GM21825 (cell line): Measurements from ENCODE around the gene RPL38.

Source experiments
- ATAC-seq: cut with Tn5 transposase; IDR thresholded peaks from one replicate; pipeline ENCODE4 v1.9.1; 2021; ENCODE audit warnings: mild to moderate bottlenecking, moderate library complexity; ENCODE audit not compliant: unreplicated experiment

Gene RPL38

GRCh38 chr17:74206332-74206818 lies 2.9 kb downstream of the RPL38 start:
- ATAC-seq: no peak

DNA sequence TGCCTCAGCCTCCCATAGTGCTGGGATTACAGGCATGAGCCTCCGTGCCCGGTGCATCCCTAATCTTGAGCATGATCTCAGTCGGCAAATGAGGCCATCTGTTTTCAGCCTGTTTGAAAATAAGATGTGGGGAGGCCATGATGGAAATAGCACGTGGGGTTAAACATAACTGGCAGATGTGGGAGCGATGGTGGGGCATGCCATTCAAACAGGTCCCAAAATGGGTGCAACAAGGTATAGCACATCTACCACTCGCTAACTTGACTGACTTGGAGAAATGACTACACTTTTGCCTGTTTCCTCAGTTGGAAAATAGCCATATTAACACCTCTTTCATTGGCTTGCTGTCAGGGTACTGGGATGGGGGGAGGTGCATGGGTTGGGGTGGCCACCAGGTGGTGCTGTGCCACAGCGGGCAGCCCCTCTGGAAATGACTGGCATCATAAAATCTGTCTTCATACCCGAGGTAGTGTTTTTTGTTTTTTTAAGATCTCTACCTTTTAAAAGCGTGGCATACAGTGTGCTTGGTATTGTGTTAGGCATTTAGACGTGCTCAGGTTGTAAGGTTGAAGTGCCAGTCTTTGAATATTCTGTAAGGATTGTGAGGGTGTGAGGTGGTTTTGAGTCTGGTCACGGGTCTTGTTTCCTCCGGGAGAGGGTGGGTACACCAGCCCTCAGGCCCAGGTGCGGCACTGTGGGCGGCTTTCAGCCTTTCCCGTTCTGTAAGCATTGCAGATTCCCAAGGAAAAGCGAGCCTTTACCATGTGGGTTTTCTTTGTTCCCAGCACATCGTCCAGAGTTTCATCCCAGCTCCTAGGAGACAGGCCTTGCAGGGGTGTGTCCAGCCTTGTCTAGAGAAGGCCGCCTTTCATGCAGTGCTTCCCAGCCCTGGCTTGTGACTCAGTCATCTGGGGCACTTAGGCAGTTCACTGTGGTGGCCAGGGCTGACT lies 7.0 kb downstream of the RPL38 start:
- ATAC-seq: no peak

- no peak for ATAC-seq
Observed at GRCh38 chr17:74211141-74211911, 7.8 kb downstream of the RPL38 start.

DNA sequence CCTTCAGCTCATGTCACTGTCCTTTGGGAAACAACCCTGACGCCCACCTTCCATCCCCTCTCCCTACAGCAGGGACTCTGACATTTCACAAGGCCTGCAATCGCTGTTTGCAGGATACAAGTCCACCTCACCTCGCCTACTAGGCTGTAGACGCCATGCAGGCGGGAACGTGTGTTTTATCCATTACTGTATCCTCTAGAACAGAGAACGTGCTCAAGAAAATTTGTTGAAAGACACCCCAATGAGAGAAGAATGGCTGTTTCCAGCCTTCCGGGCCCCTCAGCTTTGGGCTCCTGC lies 8.4 kb downstream of the RPL38 start:
- ATAC-seq: no peak

DNA sequence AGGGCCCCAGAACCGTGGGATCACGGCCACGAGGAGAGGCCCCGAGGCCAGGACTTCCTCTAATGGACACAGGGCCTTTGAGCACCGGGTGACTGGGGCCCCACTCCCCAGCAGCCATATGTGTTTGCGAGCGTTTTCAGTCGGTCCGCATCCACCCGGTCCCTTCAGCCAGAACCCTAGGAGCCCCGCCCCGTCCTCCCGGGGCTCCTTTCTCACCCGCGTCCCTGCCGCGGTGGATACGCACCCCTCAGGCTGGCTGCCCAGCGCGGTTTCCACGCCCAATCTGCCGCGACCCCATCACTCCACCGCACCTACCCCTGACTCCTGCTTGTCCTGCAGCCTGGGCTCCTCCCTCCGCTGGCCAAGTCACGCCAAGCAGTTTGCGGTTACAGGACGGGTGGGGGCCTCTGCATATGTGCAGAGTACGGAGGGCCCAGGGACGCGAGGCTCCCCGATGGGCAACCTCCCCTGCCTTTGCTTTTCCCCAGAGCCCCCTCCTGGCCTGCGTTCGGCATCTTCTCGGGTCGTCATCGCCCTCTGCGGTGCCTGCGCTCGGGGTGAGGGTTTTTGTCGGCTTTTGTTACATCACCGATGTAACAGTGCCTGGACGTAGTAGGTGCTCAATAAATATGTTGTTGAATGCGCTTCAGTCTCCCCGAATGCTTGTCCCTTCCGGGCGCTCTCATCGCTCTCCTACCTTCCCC lies 8.9 kb downstream of the RPL38 start:
- ATAC-seq: no peak

DNA sequence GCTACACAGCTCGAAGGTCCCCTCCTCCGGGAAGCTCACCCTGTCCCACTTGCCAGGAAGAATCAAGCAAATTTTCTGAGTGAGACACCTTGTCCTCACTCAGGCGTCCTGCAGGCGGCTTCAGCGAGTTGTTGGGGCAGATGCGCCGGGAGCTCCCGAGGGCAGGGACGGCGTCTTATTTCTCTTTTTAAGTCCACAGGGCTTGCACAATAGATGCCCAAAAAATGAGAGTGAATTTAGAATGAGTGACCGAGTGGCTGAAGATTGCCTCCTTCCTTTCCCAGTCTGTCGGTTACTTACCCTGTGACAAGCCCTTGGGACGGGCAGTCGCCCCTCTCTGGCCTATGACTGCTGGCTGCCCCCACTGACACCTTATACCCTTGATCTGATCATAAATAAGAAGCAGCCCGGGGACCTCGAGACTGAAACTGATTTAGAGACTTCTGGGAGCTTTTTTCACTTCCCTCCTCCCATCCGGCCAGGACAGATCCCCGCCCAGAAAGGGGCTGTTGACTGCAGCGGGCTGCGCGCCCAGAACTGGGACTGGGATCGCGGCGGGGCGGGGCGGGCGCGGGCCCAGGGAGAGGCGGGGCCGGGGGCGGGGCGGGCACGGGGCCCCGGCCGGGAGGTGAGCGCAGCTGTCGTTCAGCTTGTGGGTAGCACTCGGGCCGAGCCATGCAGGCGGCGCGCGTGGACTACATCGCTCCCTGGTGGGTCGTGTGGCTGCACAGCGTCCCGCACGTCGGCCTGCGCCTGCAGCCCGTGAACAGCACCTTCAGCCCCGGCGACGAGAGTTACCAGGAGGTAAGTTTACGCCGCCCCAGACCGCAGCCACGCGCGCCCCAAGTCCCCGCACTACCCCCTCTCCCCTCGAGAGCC lies 9.7 kb downstream of the RPL38 start, which contains the start of gene TTYH2:
Gene TTYH2, plus strand, starts transcription at position 659 of the 879 bp plus-strand sequence. Its CDS starts 17 bp downstream, at position 676.
- peak; percentile 56 for ATAC-seq

- no peak for ATAC-seq
Observed at GRCh38 chr17:74213861-74214391, 10.4 kb downstream of the RPL38 start.

- no peak for ATAC-seq
Observed at GRCh38 chr17:74214484-74215341, 11.2 kb downstream of the RPL38 start.

DNA sequence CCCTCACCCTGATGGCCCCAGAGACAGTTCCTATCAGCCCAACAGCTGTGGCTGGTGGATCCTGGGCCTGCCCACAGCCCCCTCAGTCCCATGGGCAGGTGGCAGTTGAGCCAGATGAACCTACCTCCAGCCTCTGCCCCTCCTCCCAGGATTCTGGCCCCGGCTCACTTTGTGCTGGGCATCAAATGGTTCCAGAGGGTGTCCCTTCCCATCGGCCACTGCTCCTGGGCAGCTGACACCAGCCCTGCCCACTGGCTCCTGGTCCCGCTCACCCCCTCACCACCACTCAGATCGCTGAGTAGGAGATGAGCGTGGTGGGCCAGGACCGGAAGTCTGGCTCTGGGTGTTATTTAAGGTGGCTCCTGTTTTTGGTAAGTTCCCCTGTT lies 11.9 kb downstream of the RPL38 start:
- ATAC-seq: no peak

DNA sequence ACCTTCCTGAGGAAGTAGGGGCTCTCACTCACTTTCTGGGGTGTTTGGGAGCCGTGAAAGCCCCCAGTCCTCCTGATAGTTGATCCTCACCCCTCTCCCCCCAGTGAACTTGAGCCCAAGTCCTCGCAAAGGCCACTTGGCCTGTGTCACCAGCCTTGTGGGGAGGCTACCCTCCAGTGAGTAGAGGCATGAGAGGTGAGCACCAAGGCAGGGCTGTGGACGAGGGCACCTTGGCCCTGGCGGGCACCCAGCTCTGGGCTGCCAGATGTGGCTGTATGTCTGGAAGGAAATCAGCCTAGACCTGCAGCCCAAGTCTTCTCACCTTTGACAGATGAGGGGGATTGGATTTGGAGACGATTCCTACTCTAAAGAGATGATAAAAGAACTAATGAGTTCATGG lies 13.0 kb downstream of the RPL38 start:
- ATAC-seq: no peak

GRCh38 chr17:74217037-74217730 lies 13.7 kb downstream of the RPL38 start:
- ATAC-seq: no peak

- ATAC-seq: no peak
Observed at GRCh38 chr17:74217888-74218287, 14.4 kb downstream of the RPL38 start.

GRCh38 chr17:74218436-74218835 lies 15.0 kb downstream of the RPL38 start:
- ATAC-seq: no peak

GRCh38 chr17:74219576-74220133 lies 16.2 kb downstream of the RPL38 start:
- no peak for ATAC-seq

- no peak for ATAC-seq
Observed at GRCh38 chr17:74220219-74220618, 16.7 kb downstream of the RPL38 start.

- no peak for ATAC-seq
Observed at GRCh38 chr17:74220946-74221818, 17.7 kb downstream of the RPL38 start.

DNA sequence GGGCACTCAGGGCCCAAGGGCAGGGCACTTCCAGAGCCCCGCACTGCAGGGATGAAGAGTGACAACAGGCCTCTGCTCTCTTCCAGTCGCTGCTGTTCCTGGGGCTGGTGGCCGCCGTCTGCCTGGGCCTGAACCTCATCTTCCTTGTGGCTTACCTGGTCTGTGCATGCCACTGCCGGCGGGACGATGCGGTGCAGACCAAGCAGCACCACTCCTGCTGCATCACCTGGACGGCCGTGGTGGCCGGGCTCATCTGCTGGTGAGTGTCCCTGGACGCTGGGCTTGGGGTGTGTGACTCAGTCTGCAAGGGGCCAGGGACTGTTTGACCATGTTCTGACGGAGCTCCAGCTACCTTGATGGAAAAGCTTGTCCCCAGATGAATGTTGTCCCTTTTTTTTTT lies 18.9 kb downstream of the RPL38 start:
- ATAC-seq: no peak
